ENCODE results near the gene LENEP. TPM values are rescaled to one million over a fixed set of nuclear protein-coding genes. Genes with fewer than 3 reads are reported as not detected.

Gene LENEP
- polyA plus RNA-seq, 1 experiment, result not detected

DNA sequence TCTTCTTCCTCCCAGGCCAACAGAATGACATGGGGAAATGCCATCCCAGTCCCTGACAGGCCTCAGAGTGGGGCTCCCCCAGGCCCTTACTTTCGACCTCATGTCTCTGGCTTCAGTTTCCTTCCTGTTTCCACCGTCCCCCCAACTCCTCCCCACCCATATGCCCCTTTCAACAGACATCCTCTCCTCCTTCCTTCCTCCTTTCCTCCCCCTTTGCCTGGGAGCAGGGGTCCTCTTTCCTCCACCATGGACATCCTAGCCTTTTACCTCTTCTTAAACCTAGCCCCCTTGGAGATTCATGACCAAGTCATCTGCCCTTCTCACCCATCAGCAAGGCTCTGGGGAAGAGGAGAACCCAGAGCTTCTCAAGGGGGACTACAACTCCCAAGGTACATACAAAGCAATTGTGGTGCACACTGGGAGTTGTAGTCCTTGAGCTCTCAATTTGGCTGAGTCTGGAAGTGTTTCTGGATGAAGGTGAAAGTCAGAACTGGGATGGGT, 13.3 kb downstream of the LENEP start:
- ChIA-PET CTCF (interaction anchor here (1.2 to 8.3 kb wide), 3 partner anchors 11 to 168 kb away, joined by 3 to 74 read pairs (median 4); partner anchors contain the start of gene ADAM15), POLR2A (no interaction called here)
- H3K36me3 ChIP-seq (ENCODE audit: control insufficient read depth, insufficient read depth, low read length), result peaks cover 4% of the 10 kb centered on the region
- TF ChIP-seq, protein P1, sequence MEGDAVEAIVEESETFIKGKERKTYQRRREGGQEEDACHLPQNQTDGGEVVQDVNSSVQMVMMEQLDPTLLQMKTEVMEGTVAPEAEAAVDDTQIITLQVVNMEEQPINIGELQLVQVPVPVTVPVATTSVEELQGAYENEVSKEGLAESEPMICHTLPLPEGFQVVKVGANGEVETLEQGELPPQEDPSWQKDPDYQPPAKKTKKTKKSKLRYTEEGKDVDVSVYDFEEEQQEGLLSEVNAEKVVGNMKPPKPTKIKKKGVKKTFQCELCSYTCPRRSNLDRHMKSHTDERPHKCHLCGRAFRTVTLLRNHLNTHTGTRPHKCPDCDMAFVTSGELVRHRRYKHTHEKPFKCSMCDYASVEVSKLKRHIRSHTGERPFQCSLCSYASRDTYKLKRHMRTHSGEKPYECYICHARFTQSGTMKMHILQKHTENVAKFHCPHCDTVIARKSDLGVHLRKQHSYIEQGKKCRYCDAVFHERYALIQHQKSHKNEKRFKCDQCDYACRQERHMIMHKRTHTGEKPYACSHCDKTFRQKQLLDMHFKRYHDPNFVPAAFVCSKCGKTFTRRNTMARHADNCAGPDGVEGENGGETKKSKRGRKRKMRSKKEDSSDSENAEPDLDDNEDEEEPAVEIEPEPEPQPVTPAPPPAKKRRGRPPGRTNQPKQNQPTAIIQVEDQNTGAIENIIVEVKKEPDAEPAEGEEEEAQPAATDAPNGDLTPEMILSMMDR (IDR thresholded peaks at IDR 0.05; ENCODE audit: insufficient read depth, low read depth, low read length), result no peak
- no peak overlapping the region for H3K4me3 ChIP-seq (ENCODE audit: low read depth, low read length)
- no peaks in the 10 kb centered on the region for H3K27me3 ChIP-seq (ENCODE audit: control insufficient read depth, insufficient read depth, low read length)
- DNase-seq (ENCODE audit: low read depth), result no peak

DNA sequence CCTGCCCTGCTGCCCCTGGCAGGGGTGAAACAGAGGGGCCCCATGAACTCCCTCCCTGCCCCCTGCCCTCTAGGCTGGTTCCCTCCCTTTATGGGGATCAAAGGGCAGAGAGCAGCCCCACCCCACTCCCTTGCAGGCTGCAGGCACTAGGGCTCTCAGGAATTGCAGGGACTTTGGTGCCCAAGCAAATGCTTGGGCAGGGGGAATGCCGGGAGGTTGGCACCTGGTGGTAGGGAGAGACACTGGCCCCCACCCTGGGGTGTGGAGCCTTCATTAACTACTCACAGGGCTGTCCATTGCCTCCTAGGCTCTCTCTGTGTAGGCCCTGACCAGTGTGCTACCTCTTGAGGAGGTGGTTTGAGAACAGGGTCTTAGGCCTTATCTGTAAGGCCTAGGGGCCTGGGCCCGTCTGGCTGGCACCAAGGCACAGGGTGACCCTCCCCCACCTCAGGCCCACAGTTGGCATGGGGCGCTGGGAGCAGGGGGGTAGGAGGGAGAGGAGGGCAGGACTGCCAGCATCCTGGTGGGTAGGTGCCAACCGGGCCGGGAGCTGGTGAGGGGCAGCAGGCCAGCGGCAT, 14.0 kb downstream of the LENEP start:
- TF ChIP-seq, protein P1 (IDR thresholded peaks at IDR 0.05; ENCODE audit: insufficient read depth, low read depth, low read length), result no peak
- POLR2A ChIA-PET, result no interaction called here
- no peak for DNase-seq (ENCODE audit: low read depth)

DNA sequence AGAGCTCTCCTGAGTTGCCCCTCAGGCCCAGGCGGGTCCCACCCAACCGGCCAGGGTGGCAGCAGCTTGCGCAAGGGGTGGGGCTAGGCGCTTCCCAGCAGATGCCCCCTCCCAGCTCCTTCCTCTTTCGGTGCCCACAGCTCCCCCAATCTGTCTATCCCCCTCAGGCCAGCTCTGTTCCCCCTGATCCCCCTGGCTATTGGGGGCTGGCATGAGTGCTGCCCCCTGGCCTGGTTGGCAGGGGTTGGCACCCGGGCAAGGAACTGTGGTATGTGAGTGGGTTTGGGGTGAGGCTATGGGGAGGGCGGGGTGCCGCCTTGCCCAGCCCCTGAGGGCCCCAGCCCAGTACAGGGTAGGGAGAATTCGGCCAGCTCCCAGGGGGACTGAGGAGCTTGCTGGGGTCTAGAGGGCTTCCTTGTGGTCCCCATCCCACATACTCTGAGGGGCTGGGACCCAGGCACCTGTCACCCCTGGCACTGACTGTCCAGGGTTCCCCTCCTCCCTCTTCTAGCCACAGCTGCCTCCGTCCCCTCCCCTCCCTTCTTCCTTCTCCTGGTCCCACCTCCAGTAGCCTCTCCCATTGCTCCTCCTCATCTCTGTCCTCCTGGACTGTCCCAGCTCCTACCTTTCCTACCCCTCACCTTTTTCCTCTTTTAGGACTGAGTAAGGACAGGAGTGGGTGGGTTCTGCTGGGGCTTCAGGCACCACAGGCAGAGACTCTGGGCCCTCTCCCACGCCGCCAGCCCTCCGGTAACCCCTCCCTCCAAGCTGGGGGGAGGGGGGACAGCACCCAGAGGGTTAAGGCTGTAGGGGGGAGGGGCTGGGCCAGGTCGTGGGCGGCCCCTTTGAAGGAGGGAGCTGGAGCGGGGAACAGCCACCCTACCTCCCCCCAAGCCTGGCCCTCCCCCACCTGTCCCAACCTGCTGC, 14.9 kb downstream of the LENEP start:
- ChIA-PET CTCF (interaction anchor here (0.8 to 8.3 kb wide), 3 partner anchors 9 to 1330 kb away, joined by 3 to 74 read pairs (median 4); partner anchors contain the start of gene NPR1), POLR2A (no interaction called here)
- DNase-seq (ENCODE audit: low read depth), result no peak
- Histone ChIP-seq H3K27me3 (ENCODE audit: control insufficient read depth, insufficient read depth, low read length) (no peaks in the 10 kb centered on the region), H3K36me3 (ENCODE audit: control insufficient read depth, insufficient read depth, low read length) (peaks cover 4% of the 10 kb centered on the region), H3K4me3 (ENCODE audit: low read depth, low read length) (no peak overlapping the region)
- TF ChIP-seq, protein P1 (IDR thresholded peaks at IDR 0.05; ENCODE audit: insufficient read depth, low read depth, low read length), result no peak

More for the DNA sequence above, 14.0 kb downstream of the LENEP start:
- H3K36me3 ChIP-seq (ENCODE audit: control insufficient read depth, insufficient read depth, low read length), result peaks cover 4% of the 10 kb centered on the region
- CTCF ChIA-PET, result interaction anchor here (1.2 to 8.3 kb wide), 3 partner anchors 10 to 167 kb away, joined by 3 to 74 read pairs (median 4); partner anchors contain the start of gene ADAM15
- no peak overlapping the region for H3K4me3 ChIP-seq (ENCODE audit: low read depth, low read length)
- H3K27me3 ChIP-seq (ENCODE audit: control insufficient read depth, insufficient read depth, low read length), result no peaks in the 10 kb centered on the region

DNA sequence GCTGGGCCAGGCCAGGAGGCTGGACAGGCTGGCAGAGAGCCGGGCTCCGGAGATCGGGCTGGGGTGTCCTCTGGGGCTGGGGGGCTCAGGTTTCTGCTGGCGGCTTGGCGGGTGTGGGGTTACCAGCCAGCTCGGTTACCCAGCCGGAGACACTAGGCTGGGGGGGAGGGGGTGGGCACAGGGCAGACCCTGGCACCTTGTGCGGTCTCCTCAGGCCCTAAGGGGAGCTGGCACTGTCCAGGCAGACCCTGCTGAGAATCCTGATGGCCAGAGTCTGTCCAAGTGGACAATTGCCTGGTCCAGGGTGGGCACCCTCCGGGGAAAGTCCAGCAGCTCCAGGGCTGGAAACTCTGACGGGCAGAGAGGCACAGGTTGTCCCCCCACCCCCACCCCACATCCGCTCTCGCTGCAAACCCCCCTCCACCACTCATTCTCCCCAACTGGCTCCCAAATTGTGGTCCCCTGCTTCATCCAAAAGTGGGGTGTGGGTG, 15.9 kb downstream of the LENEP start:
- H3K27me3 ChIP-seq (ENCODE audit: control insufficient read depth, insufficient read depth, low read length), result no peaks in the 10 kb centered on the region
- CTCF ChIA-PET, result interaction anchor here (8.3 kb wide), 1 partner anchor 8 kb away, joined by 74 read pairs; no protein-coding TSS in a partner anchor
- no peak overlapping the region for H3K4me3 ChIP-seq (ENCODE audit: low read depth, low read length)
- TF ChIP-seq, protein P1 (IDR thresholded peaks at IDR 0.05; ENCODE audit: insufficient read depth, low read depth, low read length), result no peak
- POLR2A ChIA-PET, result no interaction called here
- peaks cover 4% of the 10 kb centered on the region for H3K36me3 ChIP-seq (ENCODE audit: control insufficient read depth, insufficient read depth, low read length)
- DNase-seq (ENCODE audit: low read depth), result no peak

DNA sequence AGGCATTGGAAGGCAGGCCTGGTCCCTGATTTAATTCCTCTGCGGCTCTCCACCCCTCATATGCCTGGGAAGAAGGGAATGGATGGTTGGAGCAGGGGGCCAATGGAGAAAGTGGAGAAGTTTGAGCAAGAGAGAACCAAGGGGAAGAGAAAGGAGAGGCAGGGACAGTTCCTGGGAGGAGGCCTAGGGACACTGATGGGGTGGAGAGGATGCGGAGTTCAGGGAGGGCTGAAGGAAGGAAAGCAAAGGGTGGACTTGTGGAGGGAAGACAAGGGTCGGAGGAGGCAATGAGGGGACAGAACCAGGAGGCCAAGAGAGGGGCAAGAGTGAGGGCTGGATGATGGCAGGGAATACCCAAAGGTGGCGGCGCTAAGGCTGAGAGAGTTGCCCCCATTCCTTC, 16.4 kb downstream of the LENEP start:
- CTCF ChIA-PET, result no interaction called here

More for the DNA sequence above, 16.4 kb downstream of the LENEP start:
- no peak for DNase-seq (ENCODE audit: low read depth)
- POLR2A ChIA-PET, result no interaction called here
- Histone ChIP-seq H3K36me3 (ENCODE audit: control insufficient read depth, insufficient read depth, low read length) (peaks cover 4% of the 10 kb centered on the region), H3K27me3 (ENCODE audit: control insufficient read depth, insufficient read depth, low read length) (no peaks in the 10 kb centered on the region), H3K4me3 (ENCODE audit: low read depth, low read length) (no peak overlapping the region)
- TF ChIP-seq, protein P1 (IDR thresholded peaks at IDR 0.05; ENCODE audit: insufficient read depth, low read depth, low read length), result no peak
